ENCODE results near the gene NELL2.

The NELL2 gene

DNA sequence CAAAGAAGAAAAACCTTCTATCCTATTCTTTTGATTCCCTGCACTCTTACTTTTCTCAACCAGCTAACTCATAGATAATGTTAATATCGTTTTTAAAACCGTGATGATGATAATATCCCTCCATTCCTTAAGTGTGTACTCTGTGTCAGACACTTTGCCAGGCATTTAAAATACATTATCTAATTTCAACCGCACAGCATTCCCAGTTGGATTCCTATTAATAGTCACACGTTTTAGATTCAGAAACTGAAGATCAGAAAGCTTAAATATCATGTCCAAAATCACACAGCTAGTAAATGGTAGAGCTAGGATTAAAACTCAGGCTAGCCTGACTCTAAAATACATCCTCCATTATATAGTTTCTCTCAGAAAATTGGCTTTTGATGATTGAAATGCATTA, 366.0 kb downstream of the NELL2 start:
- Mint-ChIP-seq H3K4me1 (ENCODE audit: low read depth) (no peaks in the 10 kb centered on the region), H3K27ac (no peak overlapping the region), H3K36me3 (ENCODE audit: low read depth) (peaks cover 5% of the 10 kb centered on the region), H3K4me3 (no peak overlapping the region), H3K9me3 (no peaks in the 10 kb centered on the region), H3K27me3 (no peaks in the 10 kb centered on the region)

DNA sequence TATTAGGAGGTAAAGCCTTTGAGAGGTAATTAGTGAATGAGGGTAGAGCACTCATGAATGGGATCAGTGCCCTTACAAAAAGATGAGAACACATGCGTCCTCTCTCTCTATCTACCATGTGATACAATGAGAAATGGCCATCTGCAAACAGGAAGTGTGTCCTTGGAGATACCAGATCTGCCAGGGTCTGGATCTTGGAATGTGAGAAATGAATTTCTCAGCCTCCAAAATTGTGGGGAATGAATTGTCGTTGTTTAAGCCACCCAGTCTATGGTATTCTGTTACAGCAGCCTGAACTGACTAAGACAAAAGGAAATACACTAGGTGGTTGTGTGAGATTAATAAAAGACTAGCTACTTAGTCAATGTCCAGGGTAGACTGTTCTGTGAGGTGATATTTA, 366.6 kb downstream of the NELL2 start:
- H3K4me3 Mint-ChIP-seq: no peak overlapping the region

GRCh38 chr12:44507461-44507860, 368.7 kb downstream of the NELL2 start:
- H3K4me3 Mint-ChIP-seq: no peak overlapping the region
- no peaks in the 10 kb centered on the region for H3K27me3 Mint-ChIP-seq
- no peak overlapping the region for H3K27ac Mint-ChIP-seq
- H3K9me3 Mint-ChIP-seq: no peaks in the 10 kb centered on the region
- no peaks in the 10 kb centered on the region for H3K4me1 Mint-ChIP-seq (ENCODE audit: low read depth)
- H3K36me3 Mint-ChIP-seq (ENCODE audit: low read depth): peaks cover 5% of the 10 kb centered on the region

More for the DNA sequence above, 366.6 kb downstream of the NELL2 start:
- Mint-ChIP-seq H3K36me3 (ENCODE audit: low read depth) (peaks cover 5% of the 10 kb centered on the region), H3K27me3 (no peaks in the 10 kb centered on the region), H3K4me1 (ENCODE audit: low read depth) (no peaks in the 10 kb centered on the region), H3K9me3 (no peaks in the 10 kb centered on the region), H3K27ac (no peak overlapping the region)

GRCh38 chr12:44504799-44505198, 371.3 kb downstream of the NELL2 start:
- Mint-ChIP-seq H3K27ac (no peak overlapping the region), H3K36me3 (ENCODE audit: low read depth) (no peaks in the 10 kb centered on the region), H3K4me1 (ENCODE audit: low read depth) (no peaks in the 10 kb centered on the region)

DNA sequence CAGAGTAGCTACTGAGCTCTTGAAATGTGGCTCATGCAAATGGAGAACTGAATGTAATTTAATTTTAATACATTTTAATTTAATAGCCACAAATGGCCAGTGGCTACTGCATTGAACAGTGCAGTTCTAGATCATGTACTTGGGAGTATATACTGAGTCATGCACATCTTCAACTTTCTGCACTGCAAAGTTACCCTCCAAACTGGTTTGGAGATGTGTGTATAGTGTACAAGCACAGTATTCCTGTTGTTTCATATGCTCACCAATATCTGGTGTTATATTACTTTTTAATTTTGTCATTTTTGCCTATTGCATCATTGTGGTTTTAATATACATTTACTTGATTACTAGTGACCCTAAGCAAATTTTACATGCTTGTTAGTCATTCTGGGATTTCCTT, 372.8 kb downstream of the NELL2 start:
- Mint-ChIP-seq H3K27me3 (no peaks in the 10 kb centered on the region), H3K4me3 (no peak overlapping the region), H3K36me3 (ENCODE audit: low read depth) (no peaks in the 10 kb centered on the region), H3K27ac (no peak overlapping the region), H3K9me3 (no peaks in the 10 kb centered on the region), H3K4me1 (ENCODE audit: low read depth) (no peaks in the 10 kb centered on the region)

More at GRCh38 chr12:44504799-44505198, 371.3 kb downstream of the NELL2 start:
- Mint-ChIP-seq H3K27me3 (no peaks in the 10 kb centered on the region), H3K9me3 (no peaks in the 10 kb centered on the region), H3K4me3 (no peak overlapping the region)

DNA sequence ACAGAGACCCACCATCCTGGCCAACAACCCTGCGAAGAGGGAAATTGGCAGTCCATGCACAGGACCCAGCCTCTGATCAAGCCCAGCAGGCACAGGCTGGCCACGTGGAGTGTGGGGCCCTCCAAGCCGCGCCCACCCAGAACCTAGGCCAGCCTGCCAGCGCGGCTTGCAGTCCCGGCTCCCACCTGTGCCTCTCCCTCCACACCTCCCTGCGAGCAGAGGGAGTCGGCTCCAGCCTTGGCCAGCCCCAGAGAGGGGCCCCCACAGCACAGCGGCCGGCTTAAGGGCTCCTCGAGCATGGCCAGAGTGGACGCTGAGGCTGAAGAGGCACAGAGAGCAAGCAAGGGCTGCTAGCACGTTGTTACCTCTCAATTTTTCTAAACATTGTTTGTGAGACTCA, 373.4 kb downstream of the NELL2 start:
- Mint-ChIP-seq H3K4me3 (no peak overlapping the region), H3K36me3 (ENCODE audit: low read depth) (no peaks in the 10 kb centered on the region), H3K4me1 (ENCODE audit: low read depth) (no peaks in the 10 kb centered on the region), H3K9me3 (no peaks in the 10 kb centered on the region), H3K27ac (no peak overlapping the region), H3K27me3 (no peaks in the 10 kb centered on the region)

DNA sequence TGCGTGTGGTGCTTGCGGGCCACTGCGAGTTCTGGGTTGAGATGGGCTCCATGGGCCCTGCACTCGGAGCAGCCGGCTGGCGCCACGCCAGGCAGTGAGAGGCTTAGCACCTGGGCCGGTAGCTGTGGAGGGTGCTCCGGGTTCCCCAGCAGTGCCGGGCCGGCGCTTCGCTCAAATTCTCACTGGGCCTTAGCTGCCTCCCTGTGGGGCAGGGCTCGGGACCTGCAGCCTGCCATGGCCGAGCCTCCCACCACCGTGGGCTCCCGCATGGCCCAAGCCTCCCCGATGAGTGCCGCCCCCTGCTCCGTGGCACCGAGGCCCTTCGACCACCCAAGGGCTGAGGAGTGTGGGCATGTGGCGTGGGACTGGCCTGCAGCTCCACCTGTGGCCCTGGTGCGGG, 375.7 kb downstream of the NELL2 start:
- H3K27ac Mint-ChIP-seq: no peak overlapping the region
- no peaks in the 10 kb centered on the region for H3K36me3 Mint-ChIP-seq (ENCODE audit: low read depth)
- no peaks in the 10 kb centered on the region for H3K27me3 Mint-ChIP-seq
- no peaks in the 10 kb centered on the region for H3K4me1 Mint-ChIP-seq (ENCODE audit: low read depth)
- no peak overlapping the region for H3K4me3 Mint-ChIP-seq
- no peaks in the 10 kb centered on the region for H3K9me3 Mint-ChIP-seq

DNA sequence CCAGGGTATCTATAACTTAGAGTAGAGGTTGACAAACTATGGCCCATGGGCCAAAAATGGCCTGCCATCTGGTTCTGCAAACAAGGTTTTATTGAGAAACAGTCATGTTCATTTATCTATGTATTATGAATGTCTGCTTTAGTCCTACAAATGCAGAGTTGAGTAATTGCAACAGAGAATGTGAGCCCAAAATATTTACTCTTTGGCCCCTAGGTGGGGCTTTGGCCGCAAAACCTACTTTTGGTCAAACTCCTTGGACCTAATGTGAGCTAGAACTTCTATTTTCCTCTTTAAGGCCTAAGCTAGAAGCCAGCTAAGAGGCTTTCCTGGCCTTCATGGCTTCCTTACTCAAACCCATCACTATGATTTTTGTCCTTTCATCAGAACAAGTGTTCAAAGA, 379.1 kb downstream of the NELL2 start:
- Mint-ChIP-seq H3K27ac (no peak overlapping the region), H3K4me1 (ENCODE audit: low read depth) (no peaks in the 10 kb centered on the region), H3K9me3 (peaks cover 4% of the 10 kb centered on the region), H3K4me3 (no peak overlapping the region), H3K36me3 (ENCODE audit: low read depth) (no peaks in the 10 kb centered on the region), H3K27me3 (peaks cover 7% of the 10 kb centered on the region)

GRCh38 chr12:44490181-44490580, 385.9 kb downstream of the NELL2 start:
- Mint-ChIP-seq H3K4me3 (no peak overlapping the region), H3K9me3 (peaks cover 7% of the 10 kb centered on the region), H3K36me3 (ENCODE audit: low read depth) (no peaks in the 10 kb centered on the region), H3K27me3 (peaks cover 22% of the 10 kb centered on the region), H3K4me1 (ENCODE audit: low read depth) (no peaks in the 10 kb centered on the region), H3K27ac (no peak overlapping the region)

GRCh38 chr12:44488180-44488579, 387.9 kb downstream of the NELL2 start:
- H3K27ac Mint-ChIP-seq: no peak overlapping the region
- H3K4me3 Mint-ChIP-seq: no peak overlapping the region
- H3K27me3 Mint-ChIP-seq: peaks cover 28% of the 10 kb centered on the region
- H3K9me3 Mint-ChIP-seq: peaks cover 7% of the 10 kb centered on the region
- peaks cover 5% of the 10 kb centered on the region for H3K36me3 Mint-ChIP-seq (ENCODE audit: low read depth)
- H3K4me1 Mint-ChIP-seq (ENCODE audit: low read depth): no peaks in the 10 kb centered on the region

GRCh38 chr12:44484862-44485261, 391.3 kb downstream of the NELL2 start:
- H3K9me3 Mint-ChIP-seq: peaks cover 7% of the 10 kb centered on the region
- H3K4me3 Mint-ChIP-seq: no peak overlapping the region
- H3K4me1 Mint-ChIP-seq (ENCODE audit: low read depth): no peaks in the 10 kb centered on the region

DNA sequence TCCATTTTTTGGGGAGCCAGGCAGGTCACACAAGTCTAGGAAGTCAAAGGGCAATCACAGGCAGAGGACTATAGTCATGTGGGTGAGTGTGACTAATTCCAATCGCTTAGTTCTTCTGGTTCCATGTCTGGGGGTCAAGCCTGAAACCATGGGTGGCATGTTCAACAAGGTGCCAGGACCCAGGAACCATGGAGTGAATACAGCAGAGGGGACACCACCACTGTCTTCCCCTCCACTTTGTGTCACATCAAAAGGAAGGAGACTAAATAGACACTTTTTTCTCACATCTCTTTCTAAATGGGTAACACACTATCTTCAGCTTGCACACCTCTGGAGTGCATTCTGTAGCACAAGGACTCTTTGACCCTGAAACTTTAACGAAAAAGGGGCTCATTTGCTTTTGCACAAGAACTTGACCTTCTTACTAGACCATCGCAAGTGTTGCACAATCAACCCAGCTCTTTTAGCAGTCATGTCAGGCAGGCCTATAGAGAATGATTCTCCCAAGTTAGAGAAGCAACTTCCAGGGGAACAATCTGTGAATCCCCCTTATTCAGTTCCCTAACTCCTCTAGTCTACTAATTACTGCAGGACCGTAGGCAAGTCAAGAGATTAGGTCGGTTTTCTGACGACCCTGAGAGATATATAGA, 398.7 kb downstream of the NELL2 start:
- no peak overlapping the region for H3K27ac Mint-ChIP-seq

More at GRCh38 chr12:44484862-44485261, 391.3 kb downstream of the NELL2 start:
- peaks cover 14% of the 10 kb centered on the region for H3K27me3 Mint-ChIP-seq
- H3K27ac Mint-ChIP-seq: no peak overlapping the region
- peaks cover 5% of the 10 kb centered on the region for H3K36me3 Mint-ChIP-seq (ENCODE audit: low read depth)

DNA sequence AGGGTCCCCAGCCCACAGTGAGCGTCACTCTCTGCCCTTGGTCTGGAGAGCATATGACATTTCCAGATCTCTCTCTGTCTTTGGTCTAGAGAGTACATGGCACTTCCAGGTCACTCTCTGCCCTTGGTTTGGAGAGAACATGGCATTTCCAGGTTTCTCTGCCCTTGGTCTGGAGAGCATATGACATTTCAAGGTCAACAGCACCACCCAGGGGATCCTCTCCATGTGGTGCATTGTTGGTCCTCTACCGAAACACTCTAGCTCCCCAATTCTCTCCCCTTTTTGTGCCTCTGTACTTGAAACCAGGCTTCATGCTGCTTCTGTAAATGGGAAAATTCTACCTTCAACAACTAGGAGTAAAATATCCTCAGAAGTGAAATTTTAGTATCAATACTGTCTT, 399.4 kb downstream of the NELL2 start:
- Mint-ChIP-seq H3K27me3 (no peaks in the 10 kb centered on the region), H3K36me3 (ENCODE audit: low read depth) (no peaks in the 10 kb centered on the region), H3K4me3 (no peak overlapping the region), H3K4me1 (ENCODE audit: low read depth) (no peaks in the 10 kb centered on the region), H3K9me3 (peaks cover 26% of the 10 kb centered on the region), H3K27ac (no peak overlapping the region)

More for the DNA sequence above, 398.7 kb downstream of the NELL2 start:
- Mint-ChIP-seq H3K27me3 (no peaks in the 10 kb centered on the region), H3K4me1 (ENCODE audit: low read depth) (no peaks in the 10 kb centered on the region), H3K36me3 (ENCODE audit: low read depth) (no peaks in the 10 kb centered on the region), H3K9me3 (peaks cover 26% of the 10 kb centered on the region), H3K4me3 (no peak overlapping the region)

GRCh38 chr12:44465139-44465538, 411.0 kb downstream of the NELL2 start:
- H3K27me3 Mint-ChIP-seq: no peaks in the 10 kb centered on the region
- H3K27ac Mint-ChIP-seq: no peak overlapping the region
- no peaks in the 10 kb centered on the region for H3K36me3 Mint-ChIP-seq (ENCODE audit: low read depth)
- H3K4me3 Mint-ChIP-seq: no peak overlapping the region
- peaks cover 10% of the 10 kb centered on the region for H3K9me3 Mint-ChIP-seq
- H3K4me1 Mint-ChIP-seq (ENCODE audit: low read depth): no peaks in the 10 kb centered on the region

- Mint-ChIP-seq H3K27me3 (no peaks in the 10 kb centered on the region), H3K4me1 (ENCODE audit: low read depth) (no peaks in the 10 kb centered on the region), H3K36me3 (ENCODE audit: low read depth) (no peaks in the 10 kb centered on the region), H3K4me3 (no peak overlapping the region), H3K9me3 (peaks cover 10% of the 10 kb centered on the region), H3K27ac (no peak overlapping the region)
Measured at GRCh38 chr12:44464180-44464579, 411.9 kb downstream of the NELL2 start.

DNA sequence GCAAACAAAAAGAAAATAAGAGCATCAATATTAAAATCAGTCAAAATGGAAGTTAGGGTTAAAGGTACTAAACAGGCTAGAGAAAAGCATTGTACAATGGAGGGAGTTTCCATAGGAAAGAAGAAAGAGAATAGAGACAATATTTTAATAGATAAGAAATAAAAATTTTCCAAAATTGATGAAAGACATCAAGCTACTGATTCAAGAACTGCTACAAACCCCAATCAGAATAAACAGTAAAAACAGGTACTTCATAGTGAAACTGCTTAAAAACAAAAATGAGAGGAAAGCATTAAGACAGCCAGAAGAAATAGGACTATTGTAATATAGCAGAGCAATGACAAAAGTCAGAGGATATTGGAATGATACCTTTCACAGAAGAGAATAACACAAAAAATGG, 413.4 kb downstream of the NELL2 start:
- no peaks in the 10 kb centered on the region for H3K36me3 Mint-ChIP-seq (ENCODE audit: low read depth)
- H3K9me3 Mint-ChIP-seq: peaks cover 10% of the 10 kb centered on the region
- H3K4me1 Mint-ChIP-seq (ENCODE audit: low read depth): no peaks in the 10 kb centered on the region

More for the DNA sequence above, 413.4 kb downstream of the NELL2 start:
- Mint-ChIP-seq H3K4me3 (no peak overlapping the region), H3K27me3 (no peaks in the 10 kb centered on the region), H3K27ac (no peak overlapping the region)
